ENCODE data around the gene SNHG17. TPM values are rescaled to one million over a fixed set of nuclear protein-coding genes. Genes with fewer than 3 reads are reported as not detected.

Gene SNHG17
- total RNA-seq, 4 donors from 2014 or later = 21.2 to 72.8 (median 29.7) TPM

DNA sequence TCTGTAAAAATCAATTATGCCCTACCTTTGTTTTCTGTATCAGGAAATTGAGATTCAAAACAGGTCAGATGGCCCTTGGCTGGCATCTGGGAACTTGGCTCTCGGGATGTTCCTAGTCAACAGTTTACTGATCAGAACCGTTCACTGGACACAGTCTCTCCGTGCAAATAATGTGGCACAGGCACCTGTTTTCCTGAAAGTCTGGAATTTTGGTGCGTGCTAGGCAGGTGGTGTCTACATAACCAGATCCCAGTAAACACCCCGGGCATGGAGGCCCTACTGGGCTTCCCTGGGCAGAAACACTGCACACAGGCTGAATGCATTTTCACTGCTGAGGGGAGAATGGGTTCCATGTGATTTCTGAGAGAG lies 7.5 kb downstream of the SNHG17 start:
- intact Hi-C loops (cut with DNase I; ENCODE audit: low total_unique reads) = no loop called here
- TF ChIP-seq POLR2A (IDR thresholded peaks at IDR 0.05) = no peak
- TF ChIP-seq, protein P1, sequence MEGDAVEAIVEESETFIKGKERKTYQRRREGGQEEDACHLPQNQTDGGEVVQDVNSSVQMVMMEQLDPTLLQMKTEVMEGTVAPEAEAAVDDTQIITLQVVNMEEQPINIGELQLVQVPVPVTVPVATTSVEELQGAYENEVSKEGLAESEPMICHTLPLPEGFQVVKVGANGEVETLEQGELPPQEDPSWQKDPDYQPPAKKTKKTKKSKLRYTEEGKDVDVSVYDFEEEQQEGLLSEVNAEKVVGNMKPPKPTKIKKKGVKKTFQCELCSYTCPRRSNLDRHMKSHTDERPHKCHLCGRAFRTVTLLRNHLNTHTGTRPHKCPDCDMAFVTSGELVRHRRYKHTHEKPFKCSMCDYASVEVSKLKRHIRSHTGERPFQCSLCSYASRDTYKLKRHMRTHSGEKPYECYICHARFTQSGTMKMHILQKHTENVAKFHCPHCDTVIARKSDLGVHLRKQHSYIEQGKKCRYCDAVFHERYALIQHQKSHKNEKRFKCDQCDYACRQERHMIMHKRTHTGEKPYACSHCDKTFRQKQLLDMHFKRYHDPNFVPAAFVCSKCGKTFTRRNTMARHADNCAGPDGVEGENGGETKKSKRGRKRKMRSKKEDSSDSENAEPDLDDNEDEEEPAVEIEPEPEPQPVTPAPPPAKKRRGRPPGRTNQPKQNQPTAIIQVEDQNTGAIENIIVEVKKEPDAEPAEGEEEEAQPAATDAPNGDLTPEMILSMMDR (IDR thresholded peaks at IDR 0.05) = no peak
- no peak for DNase-seq (ENCODE audit: low spot score in 2 of 2)
- no peak overlapping the region for H3K4me3 ChIP-seq (ENCODE audit: low read depth, poor library complexity, severe bottlenecking)
- 72 to 76% methylated on average over 5 of the region's 5 CpGs for WGBS, 2 donors

DNA sequence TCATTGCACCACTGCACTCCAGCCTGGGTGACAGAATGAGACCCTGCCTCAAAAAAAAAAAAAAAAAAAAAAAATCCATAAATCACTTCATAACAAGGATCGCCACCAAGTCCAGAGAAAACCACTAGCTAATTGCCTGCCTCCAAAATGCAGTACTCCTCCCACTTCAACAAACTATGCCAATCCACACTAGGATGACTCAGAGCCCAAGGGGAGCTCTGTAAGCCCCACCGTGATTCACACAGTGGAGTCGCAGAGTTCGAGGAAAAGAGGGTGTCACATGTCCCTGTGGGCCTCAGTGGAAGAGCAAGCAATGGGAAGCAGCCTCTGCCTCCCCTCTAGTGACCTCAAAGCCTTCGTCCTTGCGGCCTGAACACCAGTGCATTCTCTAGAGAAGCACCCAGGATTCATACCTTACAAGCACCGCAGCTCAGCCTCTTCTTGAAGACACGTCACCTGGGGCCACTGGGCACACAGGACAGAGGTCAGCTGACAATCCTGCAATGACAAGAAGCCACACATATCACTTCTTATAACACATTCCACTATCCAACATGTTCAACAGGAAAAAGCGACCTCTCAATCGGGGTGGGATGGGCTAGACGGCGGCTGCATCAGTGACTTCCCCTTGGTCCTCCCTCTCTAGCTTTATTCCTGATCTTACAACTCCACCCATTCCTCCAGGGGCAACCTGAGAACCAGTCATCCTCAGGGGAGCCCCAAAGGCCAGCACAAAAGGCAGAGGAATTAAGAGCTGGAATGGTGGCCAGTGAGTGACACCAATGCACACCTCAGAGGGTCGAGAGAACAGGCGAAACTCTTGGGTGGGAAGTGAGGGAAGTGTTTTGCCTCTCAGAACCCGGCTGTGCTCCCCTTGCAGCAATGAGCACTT lies 8.9 kb downstream of the SNHG17 start:
- TF ChIP-seq POLR2A (IDR thresholded peaks at IDR 0.05) = no peak
- TF ChIP-seq, protein P1 (IDR thresholded peaks at IDR 0.05) = no peak
- no peak overlapping the region for H3K4me3 ChIP-seq (ENCODE audit: low read depth, poor library complexity, severe bottlenecking)
- intact Hi-C loops (cut with DNase I; ENCODE audit: low total_unique reads) = no loop called here
- WGBS, 2 donors = 66 to 68% methylated on average over 15 of the region's 15 CpGs
- no peak for DNase-seq (ENCODE audit: low spot score in 2 of 2)

DNA sequence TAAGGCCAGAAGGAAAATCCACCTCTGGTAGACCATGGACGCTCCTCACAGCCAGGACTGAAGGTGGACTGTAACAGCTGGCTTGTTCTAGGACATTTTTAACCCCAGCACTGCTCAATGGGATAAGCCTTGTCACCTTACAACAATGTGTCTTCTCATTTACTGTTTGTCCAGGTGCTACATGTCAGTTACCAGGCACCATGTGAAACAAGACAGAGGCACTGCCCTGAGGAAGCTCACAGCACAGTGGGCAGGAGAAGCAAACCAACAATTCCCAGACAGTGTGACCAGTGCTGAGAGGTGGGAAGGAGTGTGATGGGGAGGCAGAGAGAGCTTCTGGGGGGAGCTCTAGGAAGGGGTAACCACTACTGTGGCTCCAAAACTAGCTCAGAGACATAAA lies 10.7 kb downstream of the SNHG17 start:
- intact Hi-C loops (cut with DNase I; ENCODE audit: low total_unique reads) = no loop called here
- DNase-seq (ENCODE audit: low spot score in 2 of 2) = no peak
- WGBS, 2 donors = 89 to 100% methylated on average over 1 of the region's 1 CpG
- TF ChIP-seq, protein P1 (IDR thresholded peaks at IDR 0.05) = no peak
- TF ChIP-seq POLR2A (IDR thresholded peaks at IDR 0.05) = no peak
- no peak overlapping the region for H3K4me3 ChIP-seq (ENCODE audit: low read depth, poor library complexity, severe bottlenecking)

DNA sequence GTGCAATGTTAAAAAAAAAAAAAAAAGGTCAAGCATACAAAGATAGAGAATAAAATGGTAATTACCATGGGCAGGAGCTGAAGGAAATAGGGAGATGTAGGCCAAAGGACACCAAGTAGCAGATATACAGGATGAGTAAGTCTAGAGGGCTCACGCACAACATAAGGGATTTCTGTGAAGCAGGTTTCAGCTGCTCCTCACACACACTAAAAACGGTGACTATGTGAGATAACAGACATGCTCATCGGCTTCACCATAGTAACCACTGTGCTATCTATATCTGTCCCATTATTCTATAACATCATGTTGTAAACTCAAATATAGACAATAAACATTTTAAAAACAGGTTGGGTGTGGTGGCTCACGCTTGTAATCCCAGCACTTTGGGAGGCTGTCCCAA lies 11.6 kb downstream of the SNHG17 start:
- no peak for DNase-seq (ENCODE audit: low spot score in 2 of 2)
- TF ChIP-seq POLR2A (IDR thresholded peaks at IDR 0.05) = no peak
- TF ChIP-seq, protein P1 (IDR thresholded peaks at IDR 0.05) = no peak
- intact Hi-C loops (cut with DNase I; ENCODE audit: low total_unique reads) = no loop called here
- H3K4me3 ChIP-seq (ENCODE audit: low read depth, poor library complexity, severe bottlenecking) = no peak overlapping the region
- whole genome bisulfite sequencing, 2 donors = 83 to 84% methylated on average over 4 of the region's 4 CpGs

DNA sequence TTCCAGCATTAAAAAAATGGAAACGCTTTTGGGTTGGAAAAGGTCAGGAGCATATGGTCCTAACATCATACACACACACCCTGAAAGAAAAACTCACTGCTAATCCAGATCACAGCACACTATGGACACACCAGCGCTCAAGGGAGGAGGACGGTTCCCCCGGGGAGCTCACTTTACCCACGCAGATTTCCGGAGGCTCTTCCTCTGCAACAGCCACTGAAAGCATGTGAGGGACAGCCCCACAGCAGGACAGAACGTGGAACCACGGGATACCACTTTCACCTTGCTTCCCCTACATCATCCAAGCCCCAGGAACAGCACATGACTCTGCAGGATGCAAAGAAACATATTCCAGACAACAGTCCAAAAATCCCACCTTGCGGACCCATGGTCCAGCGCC lies 13.2 kb downstream of the SNHG17 start:
- peak in 1 of 2 donors; percentile 15 for DNase-seq (ENCODE audit: low spot score in 2 of 2)
- intact Hi-C loops (cut with DNase I; ENCODE audit: low total_unique reads) = no loop called here
- WGBS, 2 donors = 78 to 88% methylated on average over 10 of the region's 10 CpGs
- H3K4me3 ChIP-seq (ENCODE audit: low read depth, poor library complexity, severe bottlenecking) = no peak overlapping the region
- TF ChIP-seq, protein P1 (IDR thresholded peaks at IDR 0.05) = no peak
- TF ChIP-seq POLR2A (IDR thresholded peaks at IDR 0.05) = no peak
